Kasumi-1 (cell line): ENCODE results near the gene ADARB2.
"Not testable (repeated sequence)": the region's sequence is repeated elsewhere in the genome, so short reads cannot be mapped to it uniquely, and the experiment has no call there.

ENCODE experiments used
- DNase-seq, 2 experiments: peaks; one replicate each; lab custom pipeline; 2025; lab: John Stamatoyannopoulos, UW

The ADARB2 gene

DNA sequence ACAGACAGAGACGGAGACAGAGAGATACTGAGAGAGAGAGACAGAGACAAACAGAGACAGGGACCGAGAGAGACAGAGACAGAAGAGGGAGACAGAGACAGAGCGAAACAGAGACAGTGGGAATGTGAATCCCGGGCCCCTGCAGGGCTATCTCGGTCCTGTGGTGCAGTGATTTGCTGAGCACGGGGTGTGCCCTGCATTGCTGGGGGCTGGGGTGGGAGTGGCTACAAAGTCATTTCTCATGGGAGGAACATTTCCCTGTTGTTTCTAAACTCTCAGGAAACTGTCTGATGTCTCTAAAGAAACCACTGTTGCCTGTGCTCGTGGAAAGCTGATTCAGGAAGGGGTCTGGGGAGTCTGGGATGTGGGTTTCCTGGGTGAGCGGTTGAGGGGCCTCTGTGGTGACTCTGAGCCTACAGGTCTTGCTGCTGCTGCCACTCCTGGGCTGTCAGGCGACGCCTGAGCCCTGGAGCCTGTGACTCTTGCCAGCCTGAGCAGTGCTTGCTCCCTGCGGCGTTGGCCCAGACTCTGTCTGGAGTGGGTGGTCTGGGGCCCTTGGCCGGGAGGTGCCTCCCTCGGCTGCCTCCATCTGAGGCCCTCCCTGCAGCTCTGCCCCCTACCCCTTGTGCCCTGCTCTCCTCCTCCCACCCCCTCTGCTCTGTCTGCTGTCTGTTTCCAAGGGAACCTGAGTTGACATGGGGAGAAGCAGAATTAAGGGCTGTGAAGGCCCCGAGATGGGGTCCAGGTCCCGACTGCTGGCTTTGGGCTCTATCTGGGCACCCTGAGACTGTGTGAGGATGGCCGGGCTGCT lies 389.2 kb downstream of the ADARB2 start:
- peak; percentile 39 to 40 for DNase-seq

- DNase-seq = no peak
Measured at GRCh38 chr10:1347525-1347924, 389.8 kb downstream of the ADARB2 start.

DNA sequence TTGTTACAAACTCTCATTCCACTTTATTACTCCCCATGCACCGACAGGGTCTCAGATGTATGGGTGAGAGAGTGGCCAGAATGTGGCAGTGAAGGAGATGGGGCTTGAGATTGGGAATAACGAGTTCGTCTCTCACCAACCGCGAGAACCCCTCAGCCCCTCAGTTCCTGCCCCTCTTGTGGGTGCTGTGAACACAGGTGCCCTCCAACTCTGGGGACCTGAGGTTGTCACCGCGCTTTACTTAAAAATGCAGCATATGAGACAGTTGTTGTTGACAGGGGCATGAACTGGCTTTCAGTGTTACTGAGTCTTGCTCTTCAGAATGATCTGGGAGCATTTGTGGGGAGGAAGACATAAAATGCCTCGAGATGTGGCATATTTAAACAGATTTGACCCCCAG lies 391.1 kb downstream of the ADARB2 start:
- no peak for DNase-seq

DNA sequence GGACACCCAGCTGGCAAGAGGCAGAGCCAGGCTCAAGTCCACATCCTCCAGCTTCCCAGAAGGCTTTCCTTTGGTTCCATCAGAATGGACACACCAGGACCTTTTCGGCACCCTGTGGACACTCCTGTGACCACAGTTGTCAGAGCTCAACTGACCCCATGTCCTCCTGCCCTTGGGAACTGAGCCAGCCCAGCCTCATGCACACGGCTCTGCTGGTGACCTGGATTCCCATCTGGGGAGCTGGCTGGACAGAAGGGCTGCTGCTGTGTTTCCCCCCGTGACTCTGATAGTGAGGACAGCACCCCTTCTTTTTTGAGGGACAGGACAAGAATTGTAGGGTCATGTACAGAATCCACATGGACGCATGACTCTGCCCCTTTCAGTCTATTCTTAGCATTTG lies 392.0 kb downstream of the ADARB2 start:
- no peak for DNase-seq

GRCh38 chr10:1344846-1345245 lies 392.5 kb downstream of the ADARB2 start:
- no peak for DNase-seq

DNA sequence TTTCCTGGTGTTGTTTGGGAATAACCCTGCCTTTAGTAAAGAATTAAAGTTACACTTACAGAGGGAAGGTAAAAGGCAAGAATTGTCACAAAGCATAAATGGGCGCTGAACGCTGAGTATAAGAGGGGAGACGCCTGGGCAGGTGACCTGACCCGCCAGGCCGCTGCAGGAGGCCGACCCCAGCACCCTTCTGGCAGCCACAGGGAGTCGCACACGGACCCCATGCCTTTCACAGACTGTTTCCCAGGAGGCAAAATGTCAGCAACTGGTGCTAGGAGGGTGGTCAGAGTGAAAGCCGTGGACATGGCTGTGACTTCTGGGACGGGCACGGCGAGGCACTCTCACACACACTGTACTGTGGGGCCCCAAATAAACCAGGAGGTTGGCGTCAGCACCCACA lies 392.9 kb downstream of the ADARB2 start:
- no peak for DNase-seq

- DNase-seq = no peak
Measured at GRCh38 chr10:1343176-1343575, 394.1 kb downstream of the ADARB2 start.

GRCh38 chr10:1341052-1341451 lies 396.3 kb downstream of the ADARB2 start:
- DNase-seq = not testable (repeated sequence)

DNA sequence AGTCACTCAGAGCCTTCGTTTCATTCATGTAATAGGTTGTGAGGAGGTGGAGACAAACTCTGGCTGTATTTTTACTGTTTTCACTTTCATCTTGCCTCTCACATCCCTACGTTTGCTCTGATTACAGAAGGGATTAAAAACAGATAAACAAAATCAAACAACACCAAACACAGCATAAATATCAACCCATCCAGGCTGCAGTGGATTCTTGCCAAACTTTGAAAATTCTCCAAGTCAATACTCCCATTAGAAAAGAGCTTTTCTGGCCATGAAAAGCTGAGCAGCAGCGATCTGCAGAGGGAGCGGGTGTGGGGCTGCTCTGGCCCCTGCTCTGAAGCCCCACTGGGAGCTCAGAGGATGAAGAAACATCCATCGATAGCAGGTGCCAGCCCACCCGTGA lies 397.9 kb downstream of the ADARB2 start:
- no peak for DNase-seq

DNA sequence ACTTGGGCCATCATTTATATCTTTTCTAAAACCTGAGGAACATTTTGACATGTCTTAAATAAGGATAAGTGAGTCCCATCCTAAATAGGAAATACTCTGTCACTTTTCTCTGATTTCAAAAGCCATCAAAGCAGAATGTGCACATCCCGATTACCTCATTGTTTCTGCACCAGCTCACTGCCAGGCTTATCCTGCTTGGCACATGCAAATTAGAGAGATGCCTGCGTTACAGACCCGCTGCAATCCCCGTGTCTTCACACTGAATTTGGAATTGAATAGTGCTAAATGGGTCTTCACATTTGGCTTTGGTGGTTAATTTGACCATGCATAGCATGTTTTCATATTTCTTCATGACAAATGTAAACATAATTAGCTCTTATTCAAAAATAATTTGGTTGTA lies 401.7 kb downstream of the ADARB2 start:
- no peak for DNase-seq

GRCh38 chr10:1333981-1334380 lies 403.3 kb downstream of the ADARB2 start:
- no peak for DNase-seq

DNA sequence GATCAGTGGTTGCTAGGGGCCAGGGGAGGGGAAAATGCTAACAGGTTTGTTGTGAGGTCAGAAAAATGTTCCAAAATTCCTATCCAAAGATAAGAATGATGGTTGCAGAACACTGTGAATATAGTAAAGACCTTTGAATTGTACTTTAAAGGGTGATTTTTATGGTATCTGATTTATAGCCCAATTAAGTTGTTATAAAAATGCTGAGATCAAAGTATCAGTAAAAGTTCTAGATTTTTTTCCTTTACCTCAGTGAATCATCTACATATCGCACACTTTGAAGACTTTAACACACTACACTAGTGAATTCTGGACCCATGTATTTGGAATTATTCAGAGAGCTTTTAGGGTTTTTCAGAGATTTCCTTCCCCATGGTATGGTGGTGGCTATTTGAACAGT lies 405.8 kb downstream of the ADARB2 start:
- DNase-seq = no peak

- no peak for DNase-seq
Measured at GRCh38 chr10:1329622-1330021, 407.7 kb downstream of the ADARB2 start.

DNA sequence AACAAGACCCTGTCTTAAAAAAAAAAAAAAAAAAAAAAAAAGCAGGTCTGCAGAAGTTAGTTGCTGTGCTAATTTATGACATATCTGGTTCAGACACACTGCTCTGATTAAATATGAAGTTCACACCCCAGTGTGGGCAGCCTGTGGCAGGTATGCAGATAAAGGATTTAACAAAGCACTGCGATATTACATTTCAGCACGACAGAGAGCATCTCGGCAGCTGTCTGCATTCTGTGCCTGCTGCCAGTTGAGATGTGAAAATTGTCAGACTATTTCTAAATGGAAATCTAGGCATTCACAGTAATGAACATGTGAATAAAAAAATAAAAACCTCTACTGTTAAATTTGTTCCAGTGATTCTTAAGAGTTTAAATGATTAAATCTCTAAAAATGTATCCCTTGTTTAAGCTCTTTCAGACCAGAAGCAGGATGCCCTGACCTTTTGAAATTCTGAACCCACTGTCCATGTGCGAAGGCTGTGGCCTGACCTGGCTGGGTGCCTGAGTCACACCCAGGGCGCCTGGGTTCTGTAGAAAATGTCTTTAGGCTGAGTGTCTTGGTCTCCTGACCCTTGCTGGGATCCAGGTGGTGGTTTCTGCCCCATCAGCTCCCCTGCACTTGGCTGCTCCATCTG lies 408.2 kb downstream of the ADARB2 start:
- DNase-seq = no peak

- DNase-seq = no peak
Measured at GRCh38 chr10:1328161-1328823, 409.0 kb downstream of the ADARB2 start.

GRCh38 chr10:1327759-1328158 lies 409.6 kb downstream of the ADARB2 start:
- DNase-seq = no peak

GRCh38 chr10:1326514-1326913 lies 410.8 kb downstream of the ADARB2 start:
- peak; percentile 19 to 22 for DNase-seq

DNA sequence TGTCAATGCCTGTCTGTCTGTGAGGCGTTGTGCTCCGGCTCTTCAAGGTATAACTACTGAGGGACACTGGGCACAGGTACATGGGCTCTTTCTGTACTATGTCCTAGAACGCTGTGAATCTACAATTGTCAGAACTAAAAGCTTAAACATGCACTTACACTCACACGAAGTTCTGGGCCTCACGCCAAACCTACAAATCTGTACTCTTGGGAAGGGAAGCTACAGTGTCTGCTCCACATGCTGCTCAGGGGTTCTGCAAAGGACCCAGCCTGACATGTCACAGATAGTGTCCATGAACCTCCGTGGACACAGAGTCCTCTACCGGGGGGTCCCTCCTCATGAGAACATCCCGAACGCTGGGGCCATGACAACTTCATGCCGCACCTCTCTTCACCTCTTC lies 412.4 kb downstream of the ADARB2 start:
- DNase-seq = no peak

GRCh38 chr10:1323951-1324350 lies 413.4 kb downstream of the ADARB2 start:
- no peak for DNase-seq

GRCh38 chr10:1320739-1321320 lies 416.5 kb downstream of the ADARB2 start:
- DNase-seq = no peak

DNA sequence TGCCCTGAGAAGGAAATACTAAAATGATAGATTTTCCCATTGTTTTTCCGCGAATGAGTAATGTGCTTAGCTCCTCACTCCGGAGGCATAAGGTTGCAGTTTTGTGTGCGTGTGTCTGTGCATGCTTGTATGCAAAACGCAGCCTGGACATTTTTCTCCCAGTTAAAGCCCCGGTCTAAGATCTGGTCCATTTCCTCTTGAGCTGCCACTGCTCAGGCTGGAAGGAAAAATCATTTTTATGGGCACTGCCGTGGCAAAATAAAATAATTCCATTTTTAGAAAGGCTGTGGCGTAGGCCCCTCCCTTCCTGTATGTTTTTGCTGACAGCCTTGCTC lies 420.5 kb downstream of the ADARB2 start:
- DNase-seq = no peak

GRCh38 chr10:1316121-1316808 lies 421.1 kb downstream of the ADARB2 start:
- DNase-seq = no peak
